HG03432 (cell line): ENCODE measurements around the gene EBF4.

Experiments
- ATAC-seq: cut with Tn5 transposase; IDR thresholded peaks from one replicate; pipeline ENCODE4 v1.9.1; 2021; ENCODE audit warnings: mild to moderate bottlenecking, moderate library complexity; ENCODE audit not compliant: unreplicated experiment

EBF4 gene

DNA sequence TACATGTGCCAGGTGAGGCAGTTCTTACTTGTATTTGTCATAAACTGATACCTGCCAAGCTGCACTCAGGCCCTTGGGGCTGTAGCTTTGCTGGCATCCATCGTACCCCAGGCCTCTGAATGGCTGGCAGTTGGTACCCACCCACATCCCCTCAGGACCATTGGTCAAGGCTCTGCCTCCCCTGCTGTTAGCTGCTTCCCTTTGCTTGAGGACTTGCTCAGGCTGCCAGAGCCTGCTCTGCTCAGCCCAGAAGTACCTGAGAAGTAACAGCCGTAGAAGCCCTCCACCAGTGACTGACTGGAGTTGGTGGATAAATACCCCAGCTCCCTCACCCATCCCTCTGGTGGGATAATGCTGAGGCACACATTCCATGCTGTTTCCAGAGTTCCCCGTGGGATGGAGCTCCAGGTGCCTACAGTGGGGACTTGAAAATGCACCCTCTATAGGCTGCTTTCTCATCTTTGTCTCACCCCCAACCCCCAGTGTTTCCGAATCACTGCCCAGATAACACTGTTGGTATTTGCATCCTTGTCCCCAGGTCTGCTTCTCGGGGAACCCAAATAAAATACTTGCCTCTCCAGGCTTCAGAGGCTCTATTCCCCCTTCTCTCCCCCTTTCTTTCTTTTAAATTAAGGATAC lies 7.3 kb downstream of the EBF4 start:
- no peak for ATAC-seq

DNA sequence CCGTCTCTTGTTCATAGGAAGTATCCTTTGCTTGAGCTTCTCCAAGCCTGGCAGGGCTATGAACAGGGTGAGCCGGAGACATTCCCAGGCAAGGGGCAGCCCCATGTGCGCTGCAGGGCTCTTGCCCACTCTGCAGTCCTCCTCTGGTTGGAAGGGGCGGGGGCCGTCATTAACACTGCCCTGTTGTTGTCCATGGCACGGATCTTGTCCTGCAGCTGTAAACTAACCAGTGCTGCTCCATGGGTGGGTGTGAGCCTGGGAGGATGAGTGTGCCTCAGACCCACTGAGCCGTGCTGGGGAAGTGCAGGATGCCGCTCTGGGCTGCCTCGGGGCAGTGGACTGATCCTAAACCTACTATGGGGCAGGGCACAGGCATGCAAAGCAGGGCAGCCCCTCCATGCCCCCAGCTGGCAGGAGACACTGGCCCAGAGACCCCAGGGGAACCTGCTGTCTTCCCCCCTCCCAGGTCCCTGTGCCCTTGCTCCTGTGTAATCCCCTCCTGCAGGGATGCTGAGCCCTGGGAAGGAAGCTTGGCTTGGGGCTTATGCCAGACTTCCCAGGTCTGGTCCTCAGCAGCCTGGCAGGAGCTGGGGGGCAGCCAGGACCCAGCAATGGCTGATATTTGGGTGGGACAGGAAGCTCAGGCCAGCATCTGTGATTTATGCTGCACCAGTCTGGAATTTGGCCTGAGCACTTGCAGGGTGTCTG lies 8.5 kb downstream of the EBF4 start:
- ATAC-seq, result no peak

DNA sequence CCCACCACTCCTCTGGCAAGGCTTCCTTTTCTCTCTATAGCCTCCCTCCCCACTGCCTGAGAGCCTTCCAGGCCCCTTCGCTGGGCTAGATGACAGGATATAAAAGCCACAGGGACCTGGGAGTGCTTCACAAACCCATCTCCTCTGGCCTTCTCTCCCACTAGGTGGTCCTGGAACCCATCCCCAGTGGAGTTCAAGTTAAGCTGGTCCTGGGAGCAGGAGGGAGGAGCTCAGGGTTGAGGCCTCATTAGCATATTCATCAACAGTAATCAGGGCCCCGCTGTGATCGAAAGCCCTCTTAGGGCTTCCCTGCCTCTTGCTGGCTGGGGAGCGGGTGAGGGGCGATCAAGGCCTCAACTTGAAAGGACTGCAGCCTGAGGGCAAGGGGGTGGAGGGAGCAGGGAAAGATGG lies 9.1 kb downstream of the EBF4 start:
- ATAC-seq, result no peak

DNA sequence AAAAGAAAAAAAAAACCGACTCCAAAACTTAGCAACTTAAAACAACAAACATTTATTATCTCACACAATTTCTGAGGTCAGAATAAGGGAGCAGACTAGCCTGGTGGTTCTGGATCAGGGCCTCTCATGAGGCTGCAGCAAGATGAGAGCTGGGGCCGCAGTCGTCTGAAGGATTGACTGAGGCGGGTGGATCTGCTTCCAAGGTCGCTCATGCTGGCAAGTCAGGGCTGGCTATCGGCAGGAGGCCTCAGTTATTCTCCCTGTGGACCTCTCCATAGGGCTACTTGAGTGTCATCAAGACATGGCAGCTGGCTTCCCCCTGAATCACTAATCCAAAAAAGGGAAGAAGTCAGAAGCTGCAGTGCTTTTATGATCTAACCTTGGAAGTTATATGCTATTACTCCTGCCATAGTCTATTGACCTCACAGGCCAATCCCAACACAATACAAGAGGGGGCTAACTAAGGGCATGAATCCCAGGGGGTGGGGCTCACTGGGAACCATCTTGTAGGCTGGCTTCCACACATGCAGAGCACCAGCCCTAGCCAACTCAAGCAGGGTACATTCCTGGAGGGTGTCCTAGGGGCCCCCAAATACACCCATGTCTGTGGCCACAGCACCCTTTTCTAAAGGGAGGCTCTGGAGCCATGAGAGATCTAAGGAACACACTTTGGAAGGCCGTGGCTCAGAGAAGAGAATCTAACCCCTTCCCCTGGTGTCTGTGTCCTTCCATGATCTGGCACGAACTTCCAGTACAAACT lies 11.3 kb downstream of the EBF4 start:
- no peak for ATAC-seq

DNA sequence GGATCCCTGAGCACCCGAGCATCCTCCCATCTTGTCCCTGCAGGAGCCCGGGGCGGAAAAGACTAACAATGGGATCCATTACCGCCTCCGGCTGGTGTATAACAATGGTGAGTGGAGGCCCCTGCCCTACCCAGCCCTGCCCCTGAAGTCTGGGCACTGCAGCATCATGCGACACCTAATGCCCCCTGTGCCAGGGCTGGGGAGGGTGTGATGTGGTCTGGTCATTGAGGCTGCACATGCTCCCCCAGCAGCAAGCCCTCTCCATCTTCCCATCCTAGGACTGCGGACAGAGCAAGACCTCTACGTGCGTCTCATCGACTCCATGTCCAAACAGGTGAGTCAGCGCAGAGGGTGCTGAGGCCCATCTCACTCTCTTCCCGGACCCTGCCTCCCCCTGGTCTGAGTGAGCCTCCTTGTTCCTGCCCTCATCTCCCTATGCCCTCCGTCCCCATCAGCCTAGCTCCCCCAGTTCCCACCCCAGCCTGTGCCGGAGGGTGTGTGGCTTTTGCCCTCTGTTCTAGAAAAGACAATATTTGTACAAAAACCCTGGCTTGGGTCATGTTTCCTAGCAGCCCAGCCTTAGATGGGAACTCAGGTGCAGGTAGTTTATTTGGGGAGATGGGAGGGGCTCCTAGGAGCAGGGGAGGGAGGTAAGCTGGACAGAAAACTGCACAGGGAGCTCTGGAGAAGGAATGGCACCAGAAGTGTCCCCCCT lies 13.5 kb downstream of the EBF4 start:
- ATAC-seq, result no peak

DNA sequence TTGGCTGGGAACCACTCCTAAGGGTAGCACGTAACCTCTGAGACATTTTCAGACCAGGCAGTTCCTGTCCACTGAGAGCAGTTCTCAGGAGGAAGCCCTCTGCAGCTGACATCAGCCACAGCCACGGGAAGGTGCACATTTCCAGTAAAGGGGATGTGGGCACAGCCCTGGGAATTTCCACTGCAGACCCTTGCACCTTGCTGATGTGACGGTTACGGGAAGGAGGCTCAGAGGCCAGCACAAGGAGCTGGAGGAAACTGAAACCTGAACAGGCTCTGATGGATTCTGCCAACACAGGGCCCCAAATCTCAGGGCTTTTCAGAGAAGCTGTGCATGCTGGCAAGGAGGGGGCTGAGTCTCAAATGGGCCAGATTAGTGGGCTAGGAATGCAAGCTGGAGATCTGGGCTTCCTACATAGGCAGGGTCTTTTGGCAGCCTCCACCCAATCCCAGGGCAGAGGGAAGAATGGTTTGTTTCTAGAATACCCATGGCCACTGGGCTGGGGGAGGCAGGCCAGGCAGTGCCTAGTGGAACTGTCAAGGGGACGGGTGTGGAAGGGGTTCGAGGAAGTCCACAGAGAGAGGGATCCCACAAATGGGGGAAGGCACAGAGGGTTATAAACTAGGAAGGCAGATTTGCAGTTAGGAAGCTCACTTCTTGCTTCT lies 14.2 kb downstream of the EBF4 start:
- ATAC-seq, result no peak

DNA sequence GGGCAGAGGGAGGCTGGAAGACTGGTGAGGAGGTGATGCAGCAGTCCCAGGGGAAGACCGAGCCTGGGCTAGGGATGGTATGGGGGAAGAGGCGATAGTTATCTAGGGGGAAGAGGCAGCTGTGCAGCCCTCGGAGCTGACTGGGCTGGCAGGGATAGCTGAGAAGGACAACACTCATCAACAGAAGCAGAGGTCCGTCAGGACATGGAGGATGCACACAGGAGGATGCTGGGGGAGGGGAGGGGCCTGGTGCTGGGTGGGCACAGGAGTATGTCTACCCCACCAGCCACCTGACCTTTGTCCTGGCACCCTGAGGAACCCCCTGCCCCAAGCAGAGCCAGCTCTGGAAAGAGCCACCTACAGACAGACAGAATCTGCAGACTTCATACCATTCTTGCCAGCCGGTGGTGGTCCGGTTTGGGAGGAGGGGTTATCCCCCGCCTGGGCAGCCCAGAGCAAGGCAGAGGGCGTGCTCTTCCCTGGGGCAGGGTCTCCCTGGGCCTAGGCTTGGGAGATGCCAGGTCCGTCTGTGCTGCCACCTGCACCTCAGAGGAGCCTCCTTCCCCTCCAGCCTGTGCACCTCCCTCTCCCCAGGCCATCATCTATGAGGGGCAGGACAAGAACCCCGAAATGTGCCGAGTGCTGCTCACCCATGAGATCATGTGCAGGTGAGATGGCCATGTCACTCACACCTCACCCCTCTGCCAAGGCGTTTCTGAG lies 14.9 kb downstream of the EBF4 start:
- ATAC-seq, result no peak

DNA sequence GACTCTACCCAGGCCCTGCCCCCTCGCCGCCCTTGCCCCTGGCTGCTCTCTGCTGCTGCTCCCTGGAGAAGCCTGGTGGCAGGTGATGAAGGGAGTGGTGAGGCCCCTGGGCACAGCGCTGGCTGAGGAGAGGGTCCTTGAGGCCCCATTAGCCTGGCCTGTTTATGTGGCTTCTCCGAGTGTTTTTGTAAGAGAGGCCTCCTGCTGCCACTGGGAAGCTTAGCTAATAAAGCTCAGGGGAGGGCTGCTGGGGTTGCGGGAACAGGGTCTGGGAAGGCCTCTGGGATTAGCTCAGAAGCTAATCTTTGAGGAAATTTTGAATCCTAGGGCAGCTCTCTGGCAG lies 15.5 kb downstream of the EBF4 start:
- no peak for ATAC-seq

DNA sequence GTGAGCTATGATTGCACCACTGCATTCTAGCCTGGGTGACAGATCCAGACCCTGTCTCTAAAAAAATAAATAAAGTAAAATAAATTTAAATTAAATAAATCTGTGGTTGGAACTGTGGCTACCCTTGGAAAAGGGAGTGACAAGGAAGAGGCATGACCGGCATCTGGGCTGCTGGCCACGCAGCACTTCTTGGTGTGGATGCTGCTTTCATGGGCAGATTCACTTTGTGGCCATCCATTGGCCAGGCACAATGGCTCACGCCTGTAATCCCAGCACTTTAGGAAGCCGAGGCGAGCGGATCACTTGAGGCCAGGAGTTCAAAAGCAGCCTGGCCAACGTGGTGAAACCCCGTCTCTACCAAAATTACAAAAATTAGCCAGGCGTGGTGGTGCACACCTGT lies 16.1 kb downstream of the EBF4 start:
- no peak for ATAC-seq

DNA sequence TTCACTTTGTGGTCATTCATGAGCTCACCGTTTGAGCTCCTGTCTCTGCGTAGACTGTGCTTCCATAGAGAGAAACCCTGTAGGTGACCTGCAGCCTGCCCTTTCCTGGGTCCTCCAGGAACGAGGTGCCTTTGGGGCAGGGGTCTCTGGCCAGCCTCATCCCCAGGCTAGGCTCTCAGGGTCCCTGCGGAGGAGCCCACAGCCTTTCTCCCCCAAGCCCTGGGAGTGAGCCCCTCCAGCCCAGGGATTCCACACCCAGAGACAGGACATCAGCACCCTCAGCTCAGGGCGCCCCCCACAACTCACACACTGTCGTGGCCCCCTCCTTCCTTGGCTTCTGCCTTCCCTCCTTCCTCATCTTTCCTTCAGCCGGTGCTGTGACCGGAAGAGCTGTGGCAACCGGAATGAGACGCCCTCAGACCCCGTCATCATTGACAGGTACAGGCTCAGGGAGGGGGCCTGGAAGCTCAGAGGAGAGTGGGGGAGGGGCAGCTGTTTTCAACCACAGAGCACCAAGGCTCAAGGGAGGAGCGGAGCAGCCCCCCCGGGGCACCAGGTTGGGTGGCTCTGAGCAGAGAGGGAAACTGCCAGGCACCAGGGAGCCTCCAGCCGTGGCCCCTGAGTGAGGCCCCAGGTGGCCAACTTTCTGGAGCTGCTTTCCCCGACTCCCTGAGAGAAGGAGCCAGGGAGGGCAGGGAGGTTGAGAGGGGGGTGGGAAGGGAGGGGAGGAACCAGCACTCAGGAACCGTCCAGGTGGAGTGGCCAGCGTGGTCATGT lies 16.8 kb downstream of the EBF4 start:
- no peak for ATAC-seq

DNA sequence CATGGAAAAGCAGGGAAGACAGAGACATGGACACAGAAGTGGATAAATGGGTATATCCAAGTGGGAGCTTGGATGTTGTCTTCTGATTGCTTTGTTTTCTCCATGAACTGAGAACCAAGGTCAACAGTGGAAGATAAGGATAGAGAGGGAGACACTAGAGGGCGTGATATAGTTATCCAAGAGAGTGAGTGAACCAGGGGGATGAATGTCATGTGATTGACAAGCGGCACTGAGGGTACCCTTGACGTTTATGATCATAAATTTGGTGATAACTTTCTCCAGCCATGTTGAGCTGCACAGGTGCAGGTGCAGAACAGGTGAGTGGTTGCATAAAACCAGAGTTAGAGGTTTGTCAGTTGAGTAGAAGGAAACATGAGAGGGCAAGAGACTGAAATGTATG lies 20.7 kb downstream of the EBF4 start:
- no peak for ATAC-seq

DNA sequence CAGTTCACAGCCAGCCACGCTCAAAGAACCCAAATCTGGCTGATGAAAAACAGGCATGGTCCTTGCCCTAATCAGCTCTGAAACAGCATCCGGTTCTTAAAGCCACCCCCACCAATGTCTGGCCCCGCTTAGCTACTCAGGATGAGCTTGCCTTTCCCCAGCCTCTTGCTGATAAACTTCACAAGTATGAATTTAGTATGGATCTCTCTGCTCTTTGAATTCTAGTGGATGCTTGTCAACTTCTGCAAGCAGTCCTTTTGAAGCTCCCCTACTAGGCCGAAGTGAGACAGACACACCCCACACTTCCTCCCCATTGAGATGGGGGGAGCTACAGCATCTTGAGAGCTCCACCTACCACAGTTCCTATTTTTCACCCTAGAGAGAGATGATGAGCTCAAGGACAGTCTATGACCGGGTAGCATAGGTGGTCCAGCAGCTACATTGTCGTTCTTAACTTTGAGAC lies 36.7 kb downstream of the EBF4 start:
- ATAC-seq, result no peak

DNA sequence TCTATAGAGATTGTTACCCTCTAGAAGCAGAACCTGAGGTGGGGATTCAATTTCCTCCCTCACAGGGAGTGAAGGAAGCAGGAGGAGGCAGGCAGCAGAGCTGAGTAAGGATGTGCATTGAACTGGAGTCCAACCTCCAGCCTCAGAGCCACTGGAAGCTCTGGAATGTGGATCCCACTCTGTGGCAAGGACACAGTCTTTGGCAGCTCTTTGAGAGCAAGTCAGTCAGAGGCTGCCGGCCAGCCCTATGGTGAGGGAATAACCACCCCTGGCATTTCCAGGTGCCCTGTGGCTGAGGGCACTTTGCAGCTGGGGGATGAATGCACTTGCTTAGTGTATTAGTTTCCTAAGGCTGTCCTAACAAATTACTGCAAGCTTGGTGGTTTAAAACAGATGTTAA lies 37.2 kb downstream of the EBF4 start:
- no peak for ATAC-seq

DNA sequence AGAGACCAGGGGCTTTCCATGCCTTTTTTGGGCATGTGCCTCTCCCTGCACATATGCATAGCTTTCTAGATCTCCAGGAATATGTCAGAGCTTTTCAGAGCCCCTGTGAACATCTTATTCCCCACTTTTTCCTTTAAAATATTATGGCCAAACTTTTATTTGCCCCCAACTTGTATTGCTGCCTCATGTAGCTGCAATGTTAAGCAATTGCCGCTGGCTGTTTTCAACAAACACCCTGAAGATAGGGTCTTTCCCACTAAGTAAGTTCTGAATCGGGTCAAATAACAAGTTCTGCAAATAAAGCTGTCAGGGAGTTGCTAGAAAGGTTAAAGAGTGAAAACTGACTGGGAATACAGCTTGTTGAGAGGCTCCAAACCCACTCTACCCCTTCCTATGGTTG lies 42.3 kb downstream of the EBF4 start:
- ATAC-seq, result no peak

DNA sequence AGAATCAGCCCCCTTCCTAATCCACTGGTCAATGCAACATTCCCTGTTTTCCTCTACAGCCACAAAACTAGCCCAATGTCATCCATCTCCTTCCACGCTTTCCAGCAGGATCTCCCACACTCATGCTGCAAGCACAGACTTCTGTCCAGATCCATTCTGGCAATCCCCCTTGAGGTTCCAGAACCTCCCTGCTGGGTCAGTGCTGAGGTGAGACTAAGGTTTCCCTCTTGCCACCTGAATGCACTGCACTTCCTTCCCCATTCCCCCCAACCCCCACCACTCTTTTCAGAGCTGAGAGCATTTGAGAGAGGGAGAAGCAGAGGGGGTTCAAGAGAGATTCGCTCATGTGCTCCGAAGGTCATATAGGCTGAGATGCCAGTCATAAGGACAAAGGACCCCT lies 43.9 kb downstream of the EBF4 start:
- no peak for ATAC-seq

DNA sequence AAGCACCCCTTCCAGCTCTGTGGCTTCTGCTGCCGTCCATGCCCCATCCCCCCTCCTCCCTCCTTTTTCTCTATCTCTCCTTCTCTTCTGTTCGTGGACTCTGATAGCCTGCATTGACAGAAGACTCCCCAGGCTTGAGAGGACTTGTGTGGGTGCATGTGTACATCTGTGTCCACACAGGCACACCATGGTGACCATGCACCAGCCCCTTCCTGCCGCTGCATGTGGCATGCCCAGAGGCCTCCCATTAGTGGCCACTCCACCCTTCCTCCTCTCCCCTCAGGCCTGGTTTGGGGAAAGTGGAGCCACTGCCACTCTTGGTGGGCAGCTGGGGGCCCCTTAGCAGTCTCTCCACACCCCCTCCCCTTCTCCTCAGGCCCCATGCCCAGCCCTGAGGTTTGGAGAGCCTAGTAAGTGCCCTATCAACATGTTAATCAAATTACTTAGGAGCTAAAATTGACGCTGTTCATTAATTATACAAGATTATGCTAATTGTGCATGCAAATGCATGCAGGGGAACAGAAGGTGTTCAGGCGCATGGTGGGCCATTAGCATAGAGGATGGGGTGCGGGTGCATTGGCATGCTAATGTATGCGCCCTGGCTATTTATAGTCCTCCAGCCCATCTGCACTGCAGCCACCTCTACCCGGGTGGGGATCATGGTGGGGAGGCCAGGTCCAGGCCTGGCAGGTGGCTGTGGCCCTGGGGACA lies 45.9 kb downstream of the EBF4 start:
- ATAC-seq, result no peak

DNA sequence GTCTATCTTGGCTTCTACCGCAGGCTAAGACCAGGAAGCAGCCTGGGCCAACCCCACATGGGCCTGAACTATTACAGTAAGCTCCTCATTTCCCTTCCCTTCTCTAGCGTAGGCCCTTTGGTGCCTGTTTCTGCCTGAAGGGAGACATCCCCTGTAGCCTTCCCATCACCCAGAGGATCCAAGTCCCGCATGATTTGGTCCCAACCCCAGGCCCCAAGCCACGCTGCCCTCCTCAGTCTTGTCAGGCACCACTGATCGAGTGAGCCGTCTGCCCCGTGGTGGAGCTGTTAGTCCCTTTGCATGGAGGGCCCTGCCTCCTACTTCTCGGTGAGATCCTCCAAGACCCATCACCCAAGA lies 46.4 kb downstream of the EBF4 start:
- no peak for ATAC-seq

DNA sequence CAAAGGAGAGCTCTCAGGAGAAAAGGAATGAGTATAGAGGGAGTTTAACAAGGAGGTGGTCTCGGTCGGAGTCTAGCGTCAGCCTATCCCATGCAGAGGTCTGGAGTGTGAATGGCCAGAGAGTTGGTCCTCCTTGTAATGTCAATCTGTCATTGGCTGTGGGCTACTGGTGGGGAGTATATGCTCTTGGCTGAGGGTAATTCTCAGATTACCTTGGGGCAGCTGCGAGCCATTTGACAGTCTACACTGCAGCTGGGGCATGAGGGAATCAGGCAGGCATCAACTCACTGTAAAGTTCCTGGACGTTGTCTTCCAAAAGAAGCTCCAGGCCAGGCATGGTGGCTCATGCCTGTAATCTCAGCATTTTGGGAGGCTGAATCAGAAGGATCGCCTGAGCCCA lies 48.1 kb downstream of the EBF4 start:
- ATAC-seq, result no peak

DNA sequence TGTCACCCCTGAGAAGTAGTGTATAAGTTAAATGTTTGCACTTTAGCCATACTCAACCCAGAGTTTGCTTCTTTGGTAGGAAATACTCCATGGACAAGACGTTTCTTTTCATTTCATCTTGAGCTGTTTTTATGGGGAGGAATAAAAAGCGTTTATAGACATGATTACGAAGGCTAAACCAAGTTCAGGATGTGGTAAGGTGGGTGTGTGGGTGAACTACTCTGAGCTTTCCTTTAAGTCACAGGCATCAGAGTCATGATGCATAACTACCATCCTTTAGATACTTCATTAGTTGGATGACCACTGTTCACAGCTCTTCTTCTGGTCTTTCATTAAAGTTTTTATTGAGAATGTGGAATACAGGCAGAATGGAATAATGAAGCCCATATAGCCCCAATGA lies 48.9 kb downstream of the EBF4 start:
- ATAC-seq, result no peak
